Esophagus mucosa (tissue), 1 donor: ENCODE results near the gene TMX3. TPM values are rescaled to one million over a fixed set of nuclear protein-coding genes. Genes with fewer than 3 reads are reported as not detected.

ENCODE experiments used
- total RNA-seq: library from RNA; stranded (reverse); gene quantifications from one replicate; pipeline ENCODE4 v1.2.4, GENCODE V29; 2023
- donor health status: DM: yes; HTN: yes; CAD: no.

Gene TMX3
- total RNA-seq, 1 donor from 2014 or later = 21.4 TPM

Other genes starting within 250 kb of the TMX3 start
- 1.2 TPM for gene CCDC102B, start 83.0 kb upstream of the TMX3 start, total RNA-seq